DOHH2 (cell line): ENCODE results near the gene TTC28.

Experiments used
- H3F3A ChIP-seq: fragments of 200-600 bp; sonication (generic), shearing (Covaris generic); 2 replicates; pipeline ENCODE4 v1.6.0; 2016; ENCODE audit warnings: antibody characterized with exemption, mild to moderate bottlenecking; ENCODE audit not compliant: control insufficient read depth, insufficient read depth
- H3K27ac ChIP-seq: fragments of 200-600 bp; sonication (generic); 2 replicates; pipeline ENCODE4 v1.5.1; 2014; ENCODE audit warnings: low read depth, mild to moderate bottlenecking, low read length, moderate library complexity
- H3K27me3 ChIP-seq: fragments of 200-600 bp; sonication (generic); 2 replicates; pipeline ENCODE4 v1.6.1; 2014; ENCODE audit warnings: mild to moderate bottlenecking, low read length, mixed read lengths; ENCODE audit not compliant: control insufficient read depth
- H3K36me3 ChIP-seq: fragments of 200-600 bp; sonication (generic); 2 replicates; pipeline ENCODE4 v1.6.1; 2014; ENCODE audit warnings: mild to moderate bottlenecking, low read length, moderate library complexity, mixed read lengths; ENCODE audit not compliant: control insufficient read depth
- H3K4me1 ChIP-seq: fragments of 200-600 bp; sonication (generic); 2 replicates; pipeline ENCODE4 v1.6.1; 2014; ENCODE audit warnings: mild to moderate bottlenecking, low read length, mixed read lengths; ENCODE audit not compliant: control insufficient read depth
- H3K4me2 ChIP-seq: fragments of 200-600 bp; sonication (generic); 2 replicates; pipeline ENCODE4 v1.6.0; 2014; ENCODE audit warnings: mild to moderate bottlenecking, low read length, moderate library complexity
- H3K4me3 ChIP-seq: fragments of 200-600 bp; sonication (generic); 2 replicates; pipeline ENCODE4 v1.5.1; 2014; ENCODE audit warnings: mild to moderate bottlenecking, low read length, mixed read lengths
- H3K79me2 ChIP-seq: fragments of 200-600 bp; sonication (generic); 2 replicates; pipeline ENCODE4 v1.6.1; 2014; ENCODE audit warnings: mild to moderate bottlenecking, low read length, mixed read lengths; ENCODE audit not compliant: control insufficient read depth
- H3K9me2 ChIP-seq: fragments of 200-600 bp; sonication (generic); replicated peaks from 2 replicates; pipeline ENCODE4 v1.6.1; 2014; ENCODE audit warnings: mild to moderate bottlenecking, low read length, mixed read lengths; ENCODE audit not compliant: control insufficient read depth
- H3K9me3 ChIP-seq: fragments of 200-600 bp; sonication (generic); 2 replicates; pipeline ENCODE4 v1.6.1; 2014; ENCODE audit warnings: antibody characterized with exemption, low read length, mixed read lengths; ENCODE audit not compliant: control insufficient read depth, insufficient read depth
- H4K20me1 ChIP-seq: fragments of 200-600 bp; sonication (generic); 2 replicates; pipeline ENCODE4 v1.6.0; 2014; ENCODE audit warnings: low read depth, mild to moderate bottlenecking, antibody characterized with exemption, low read length, moderate library complexity; ENCODE audit not compliant: control insufficient read depth, insufficient read depth
- EZH2phosphoT487 ChIP-seq: fragments of 200-600 bp; sonication (generic); IDR thresholded peaks from 2 replicates; pipeline ENCODE4 v1.6.1; 2017; ENCODE audit warnings: borderline replicate concordance, mild to moderate bottlenecking, antibody characterized with exemption, low read length, moderate library complexity, mixed read lengths
- TF ChIP-seq, protein P1 (sequence below): fragments of 200-600 bp; sonication (generic); IDR thresholded peaks from one replicate; pipeline ENCODE4 v1.5.1; 2014; ENCODE audit warnings: antibody characterized with exemption, mild to moderate bottlenecking, low read depth, low read length; ENCODE audit not compliant: poor library complexity, severe bottlenecking

The TTC28 gene

GRCh38 chr22:27947448-27947847 is 732.2 kb downstream of the TTC28 start:
- no peaks in the 10 kb centered on the region for H4K20me1 ChIP-seq
- no peak overlapping the region for H3K27ac ChIP-seq
- H3K27me3 ChIP-seq: no peaks in the 10 kb centered on the region
- peaks cover 5% of the 10 kb centered on the region for H3K4me1 ChIP-seq
- no peaks in the 10 kb centered on the region for H3K9me3 ChIP-seq
- no peaks in the 10 kb centered on the region for H3K79me2 ChIP-seq
- H3K4me2 ChIP-seq: no peak overlapping the region
- H3F3A ChIP-seq: no peaks in the 10 kb centered on the region
- H3K36me3 ChIP-seq: no peaks in the 10 kb centered on the region
- no peak for TF ChIP-seq EZH2phosphoT487
- TF ChIP-seq, protein P1, sequence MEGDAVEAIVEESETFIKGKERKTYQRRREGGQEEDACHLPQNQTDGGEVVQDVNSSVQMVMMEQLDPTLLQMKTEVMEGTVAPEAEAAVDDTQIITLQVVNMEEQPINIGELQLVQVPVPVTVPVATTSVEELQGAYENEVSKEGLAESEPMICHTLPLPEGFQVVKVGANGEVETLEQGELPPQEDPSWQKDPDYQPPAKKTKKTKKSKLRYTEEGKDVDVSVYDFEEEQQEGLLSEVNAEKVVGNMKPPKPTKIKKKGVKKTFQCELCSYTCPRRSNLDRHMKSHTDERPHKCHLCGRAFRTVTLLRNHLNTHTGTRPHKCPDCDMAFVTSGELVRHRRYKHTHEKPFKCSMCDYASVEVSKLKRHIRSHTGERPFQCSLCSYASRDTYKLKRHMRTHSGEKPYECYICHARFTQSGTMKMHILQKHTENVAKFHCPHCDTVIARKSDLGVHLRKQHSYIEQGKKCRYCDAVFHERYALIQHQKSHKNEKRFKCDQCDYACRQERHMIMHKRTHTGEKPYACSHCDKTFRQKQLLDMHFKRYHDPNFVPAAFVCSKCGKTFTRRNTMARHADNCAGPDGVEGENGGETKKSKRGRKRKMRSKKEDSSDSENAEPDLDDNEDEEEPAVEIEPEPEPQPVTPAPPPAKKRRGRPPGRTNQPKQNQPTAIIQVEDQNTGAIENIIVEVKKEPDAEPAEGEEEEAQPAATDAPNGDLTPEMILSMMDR: no peak
- H3K4me3 ChIP-seq: no peak overlapping the region
- H3K9me2 ChIP-seq: no peaks in the 10 kb centered on the region

DNA sequence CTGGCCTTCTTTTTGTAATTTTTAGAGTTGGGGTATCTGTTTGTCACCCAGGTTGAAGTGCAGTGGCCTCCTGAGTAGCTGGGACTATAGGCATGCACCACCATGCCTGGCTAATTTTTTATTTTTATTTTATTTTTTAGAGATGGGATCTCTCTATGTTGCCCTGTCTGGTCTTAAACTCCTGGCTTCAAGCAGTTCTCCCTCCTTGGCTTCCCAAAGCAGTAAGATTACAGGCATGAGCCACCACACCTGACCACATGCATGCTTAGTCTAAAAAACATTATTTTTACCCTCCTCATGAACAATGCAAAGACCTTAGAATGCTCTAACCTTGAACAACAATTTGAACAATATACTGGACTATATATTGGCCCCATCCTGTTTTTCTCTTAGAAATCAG is 738.5 kb downstream of the TTC28 start:
- Histone ChIP-seq H3K9me3 (no peaks in the 10 kb centered on the region), H3K4me3 (no peak overlapping the region), H3K36me3 (no peaks in the 10 kb centered on the region), H3K27me3 (no peaks in the 10 kb centered on the region), H3F3A (no peaks in the 10 kb centered on the region), H3K4me1 (peaks cover 12% of the 10 kb centered on the region), H3K4me2 (no peak overlapping the region), H3K27ac (no peak overlapping the region), H3K79me2 (no peaks in the 10 kb centered on the region), H4K20me1 (no peaks in the 10 kb centered on the region), H3K9me2 (no peaks in the 10 kb centered on the region)
- TF ChIP-seq, protein P1: no peak
- no peak for TF ChIP-seq EZH2phosphoT487

DNA sequence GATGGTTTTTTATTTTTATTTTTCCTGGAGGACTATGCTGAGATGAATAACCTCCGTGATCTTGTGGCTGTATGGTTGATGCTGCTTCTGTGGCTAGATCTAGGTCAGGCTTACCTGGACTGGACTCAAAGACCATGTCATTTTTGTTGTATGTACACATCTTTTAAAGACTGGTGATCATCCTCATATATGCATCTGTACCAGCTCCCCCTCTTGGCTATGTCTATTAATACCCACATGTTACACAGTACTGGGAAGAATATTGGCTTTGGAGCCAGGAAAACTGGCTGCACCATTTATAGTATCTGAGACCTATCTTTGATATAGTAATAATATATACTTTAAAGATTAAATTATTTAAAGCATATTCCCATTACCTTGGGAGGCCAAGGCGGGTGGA is 742.2 kb downstream of the TTC28 start:
- Histone ChIP-seq H3K9me3 (no peaks in the 10 kb centered on the region), H3K4me1 (peaks cover 7% of the 10 kb centered on the region), H3K79me2 (no peaks in the 10 kb centered on the region), H3F3A (no peaks in the 10 kb centered on the region), H3K36me3 (no peaks in the 10 kb centered on the region), H3K4me3 (no peak overlapping the region), H4K20me1 (no peaks in the 10 kb centered on the region), H3K27ac (no peak overlapping the region), H3K9me2 (no peaks in the 10 kb centered on the region), H3K27me3 (no peaks in the 10 kb centered on the region), H3K4me2 (no peak overlapping the region)
- no peak for TF ChIP-seq EZH2phosphoT487

- H4K20me1 ChIP-seq: no peaks in the 10 kb centered on the region
- no peak overlapping the region for H3K27ac ChIP-seq
- TF ChIP-seq EZH2phosphoT487: no peak
- TF ChIP-seq, protein P1: no peak
- no peak overlapping the region for H3K4me3 ChIP-seq
- no peaks in the 10 kb centered on the region for H3K9me3 ChIP-seq
- H3K4me2 ChIP-seq: no peak overlapping the region
- no peaks in the 10 kb centered on the region for H3F3A ChIP-seq
- H3K4me1 ChIP-seq: peaks cover 7% of the 10 kb centered on the region
- H3K27me3 ChIP-seq: no peaks in the 10 kb centered on the region
- H3K36me3 ChIP-seq: no peaks in the 10 kb centered on the region
- no peaks in the 10 kb centered on the region for H3K9me2 ChIP-seq
- no peaks in the 10 kb centered on the region for H3K79me2 ChIP-seq
Measured at GRCh38 chr22:27935897-27936296, 743.7 kb downstream of the TTC28 start.
